COR-L47 (cell line): ENCODE measurements around the gene SELENOO.

Source experiments
- DNase-seq: peaks from one replicate; lab custom pipeline; 2025; lab: John Stamatoyannopoulos, UW

Gene SELENOO

GRCh38 chr22:50236731-50237409, 36.1 kb downstream of the SELENOO start:
- DNase-seq = peak; percentile 42

GRCh38 chr22:50238755-50239154, 37.9 kb downstream of the SELENOO start:
- DNase-seq = no peak

GRCh38 chr22:50242406-50242949, 41.7 kb downstream of the SELENOO start:
- DNase-seq = no peak

- DNase-seq = no peak
Observed at GRCh38 chr22:50243685-50244419, 43.0 kb downstream of the SELENOO start.

GRCh38 chr22:50244420-50245213, 43.8 kb downstream of the SELENOO start, which contains the start of gene TUBGCP6:
TSS of gene TUBGCP6 (minus strand) at chr22:50245023. CDS start at chr22:50244459, 564 bp downstream.
- peak; percentile 88 for DNase-seq

- no peak for DNase-seq
Observed at GRCh38 chr22:50245214-50246072, 44.6 kb downstream of the SELENOO start.

GRCh38 chr22:50246242-50247175, 45.7 kb downstream of the SELENOO start:
- no peak for DNase-seq

- DNase-seq = peak; percentile 95
Observed at GRCh38 chr22:50247748-50248147, 46.9 kb downstream of the SELENOO start.

- DNase-seq = no peak
Observed at GRCh38 chr22:50248196-50249081, 47.6 kb downstream of the SELENOO start.

GRCh38 chr22:50249341-50250248, 48.8 kb downstream of the SELENOO start:
- DNase-seq = no peak

- DNase-seq = no peak
Observed at GRCh38 chr22:50250249-50250554, 49.4 kb downstream of the SELENOO start.

GRCh38 chr22:50250555-50251476, 50.0 kb downstream of the SELENOO start, which contains the start of gene HDAC10:
TSS of gene HDAC10 (minus strand) at chr22:50251265. CDS start at chr22:50251032, 233 bp downstream.
- DNase-seq = peak; percentile 78

- no peak for DNase-seq
Observed at GRCh38 chr22:50251477-50252081, 50.8 kb downstream of the SELENOO start.

- DNase-seq = peak; percentile 40
Observed at GRCh38 chr22:50252082-50253045, 51.6 kb downstream of the SELENOO start.
